Glutamatergic neuron (in vitro differentiated cells): ENCODE measurements around the gene TLE7. TPM values are rescaled to one million over a fixed set of nuclear protein-coding genes. Genes with fewer than 3 reads are reported as not detected.

ENCODE experiments used
- DNase-seq: peaks from one replicate; pipeline ENCODE4 v3.0.0; 2022
- H3K27ac Mint-ChIP-seq: one replicate; pipeline ENCODE4 v1.8.0; 2020; ENCODE audit warnings: mild to moderate bottlenecking, mixed read lengths, inconsistent platforms; ENCODE audit not compliant: unreplicated experiment
- H3K27me3 Mint-ChIP-seq: one replicate; pipeline ENCODE4 v1.8.0; 2020; ENCODE audit warnings: mild to moderate bottlenecking, moderate library complexity, mixed read lengths, inconsistent platforms; ENCODE audit not compliant: unreplicated experiment
- H3K36me3 Mint-ChIP-seq: one replicate; pipeline ENCODE4 v1.8.0; 2020; ENCODE audit warnings: mild to moderate bottlenecking, mixed read lengths, inconsistent platforms; ENCODE audit not compliant: unreplicated experiment
- H3K4me1 Mint-ChIP-seq: one replicate; pipeline ENCODE4 v1.8.0; 2020; ENCODE audit warnings: mild to moderate bottlenecking, low read depth, mixed read lengths, inconsistent platforms; ENCODE audit not compliant: unreplicated experiment
- H3K4me3 Mint-ChIP-seq: one replicate; pipeline ENCODE4 v1.8.0; 2020; ENCODE audit warnings: mild to moderate bottlenecking, mixed read lengths, inconsistent platforms; ENCODE audit not compliant: unreplicated experiment
- H3K9me3 Mint-ChIP-seq: one replicate; pipeline ENCODE4 v1.8.0; 2020; ENCODE audit warnings: mild to moderate bottlenecking, moderate library complexity, mixed read lengths, inconsistent platforms; ENCODE audit not compliant: unreplicated experiment
- CTCF ChIP-seq: fragments of 200-600 bp; sonication (generic); IDR thresholded peaks from one replicate; pipeline ENCODE4 v1.5.0; 2021; ENCODE audit not compliant: partially characterized antibody, unreplicated experiment
- total RNA-seq: library from RNA; stranded (reverse); fragmentation: NEBNext Ultra II Directional; extraction: Animal tissue kit (Norgen Biotek cat#: 25700); gene quantifications from one replicate; pipeline ENCODE4 v1.2.1, GENCODE V29; 2021; ENCODE audit not compliant: unreplicated experiment

Gene TLE7
- total RNA-seq, 1 donor from 2014 or later, result not detected

DNA sequence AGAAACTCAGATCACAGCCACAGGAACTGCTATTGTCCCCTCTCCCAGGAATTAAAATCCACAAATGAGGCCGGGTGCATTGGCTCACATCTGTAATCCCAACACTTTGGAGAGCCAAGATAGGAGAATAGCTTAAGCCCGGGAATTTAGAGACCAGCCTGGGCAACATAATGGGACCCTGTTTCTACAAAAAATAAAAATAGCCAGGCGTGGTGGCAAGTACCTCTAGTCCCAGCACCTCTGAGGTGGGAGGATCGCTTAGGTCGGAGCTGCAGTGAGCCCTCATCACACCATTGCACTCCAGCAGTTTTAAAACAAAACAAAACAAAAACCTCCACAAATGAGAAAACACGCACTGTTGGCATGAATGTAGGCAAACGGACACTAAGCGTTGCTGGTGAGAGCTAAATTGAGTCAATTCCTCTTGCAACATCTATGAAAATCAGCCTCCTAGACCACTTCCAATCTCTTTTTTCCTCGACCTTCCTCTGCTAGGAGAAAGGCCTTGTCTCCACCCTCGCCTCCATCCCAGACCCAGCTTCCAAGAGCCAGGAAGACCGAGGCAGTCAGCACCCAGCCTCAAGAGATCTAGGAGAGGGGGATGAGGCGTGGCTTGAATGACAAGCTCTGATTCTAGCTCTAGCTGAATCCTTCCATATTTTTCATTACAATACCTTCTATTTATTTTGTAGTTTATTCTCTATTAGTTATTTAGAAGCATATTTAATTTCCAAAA, 14.8 kb downstream of the TLE7 start:
- H3K27me3 Mint-ChIP-seq, result peaks cover 27% of the 10 kb centered on the region
- H3K4me1 Mint-ChIP-seq, result peaks cover 2% of the 10 kb centered on the region
- DNase-seq, result peak; percentile 3
- H3K36me3 Mint-ChIP-seq, result no peaks in the 10 kb centered on the region
- peaks cover 16% of the 10 kb centered on the region for H3K9me3 Mint-ChIP-seq
- no peak for TF ChIP-seq CTCF
- H3K27ac Mint-ChIP-seq, result no peak overlapping the region
- H3K4me3 Mint-ChIP-seq, result peak overlapping the region; percentile 81

GRCh38 chr16:71426069-71426879, 15.6 kb downstream of the TLE7 start:
- Mint-ChIP-seq H3K27me3 (peaks cover 27% of the 10 kb centered on the region), H3K9me3 (peaks cover 16% of the 10 kb centered on the region), H3K4me1 (peaks cover 2% of the 10 kb centered on the region), H3K27ac (peak overlapping the region; percentile 82), H3K36me3 (no peaks in the 10 kb centered on the region), H3K4me3 (peak overlapping the region; percentile 81)
- no peak for TF ChIP-seq CTCF
- DNase-seq, result peak; percentile 76

DNA sequence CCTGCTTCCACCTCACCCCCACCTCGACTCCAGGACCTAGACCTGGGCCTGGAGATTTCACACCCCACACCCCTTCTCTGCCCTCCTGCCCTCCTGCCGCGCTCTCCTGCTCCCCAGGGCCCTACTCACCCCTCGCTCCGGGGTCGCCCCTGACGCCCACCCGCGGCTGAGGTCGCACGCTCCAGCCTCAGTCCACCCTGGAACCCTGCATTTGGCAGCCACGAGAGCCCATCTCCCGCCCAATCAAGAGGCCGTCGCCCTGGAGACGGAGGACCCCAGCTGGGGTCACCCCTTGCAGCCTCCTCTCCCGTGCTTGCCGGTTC, 16.1 kb downstream of the TLE7 start:
- peaks cover 2% of the 10 kb centered on the region for H3K4me1 Mint-ChIP-seq
- no peak for TF ChIP-seq CTCF
- no peak for DNase-seq
- H3K9me3 Mint-ChIP-seq, result peaks cover 16% of the 10 kb centered on the region
- no peak overlapping the region for H3K27ac Mint-ChIP-seq
- H3K27me3 Mint-ChIP-seq, result peaks cover 27% of the 10 kb centered on the region
- peak overlapping the region; percentile 81 for H3K4me3 Mint-ChIP-seq
- H3K36me3 Mint-ChIP-seq, result no peaks in the 10 kb centered on the region

GRCh38 chr16:71424626-71425025, 17.2 kb downstream of the TLE7 start:
- DNase-seq, result no peak
- Mint-ChIP-seq H3K4me3 (no peak overlapping the region), H3K9me3 (peaks cover 16% of the 10 kb centered on the region), H3K27me3 (peaks cover 25% of the 10 kb centered on the region), H3K36me3 (no peaks in the 10 kb centered on the region), H3K27ac (no peak overlapping the region), H3K4me1 (peaks cover 2% of the 10 kb centered on the region)
- TF ChIP-seq CTCF, result no peak

DNA sequence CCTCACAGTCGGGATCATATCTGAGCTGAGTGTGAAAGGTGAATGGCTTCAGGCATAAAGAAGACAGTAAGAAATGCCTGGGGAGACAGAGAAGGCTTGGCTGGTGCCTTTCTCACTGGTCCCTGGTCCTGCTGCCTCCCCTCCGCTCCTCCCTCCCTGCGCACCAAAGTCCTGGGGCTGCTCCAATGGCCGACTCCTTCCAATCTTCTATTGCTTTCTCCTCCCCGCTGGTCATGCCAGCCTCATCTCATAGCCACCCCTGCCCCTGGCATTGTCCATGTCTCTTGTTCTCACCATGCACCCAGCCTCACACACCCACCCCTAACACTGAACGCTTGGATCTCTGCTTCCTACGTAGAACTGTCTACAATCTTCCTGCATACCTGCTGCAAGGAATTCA, 18.0 kb downstream of the TLE7 start:
- H3K9me3 Mint-ChIP-seq, result peaks cover 16% of the 10 kb centered on the region
- H3K4me3 Mint-ChIP-seq, result no peak overlapping the region
- peaks cover 2% of the 10 kb centered on the region for H3K4me1 Mint-ChIP-seq
- no peaks in the 10 kb centered on the region for H3K36me3 Mint-ChIP-seq
- H3K27ac Mint-ChIP-seq, result no peak overlapping the region
- TF ChIP-seq CTCF, result no peak
- peaks cover 25% of the 10 kb centered on the region for H3K27me3 Mint-ChIP-seq
- no peak for DNase-seq
